WTC11 (cell line): ENCODE data around the gene RIMBP2. TPM values are rescaled to one million over a fixed set of nuclear protein-coding genes. Genes with fewer than 3 reads are reported as not detected.

ENCODE experiments used
- ATAC-seq: fragments of 200-7000 bp; cut with Tn5 transposase; 2 replicates; pipeline ENCODE4 v1.10.0; 2021; ENCODE audit warnings: mild to moderate bottlenecking, moderate library complexity
- CTCF ChIA-PET: fragments of 300-600 bp; sonication (Branson Sonifier 250); formaldehyde crosslinking; loops from one replicate; lab custom pipeline; 2021; ENCODE audit warnings: antibody characterized with exemption; lab: Charles Lee
- POLR2A ChIA-PET: fragments of 350-600 bp; sonication (Branson Sonifier 250); formaldehyde crosslinking; loops from one replicate; lab custom pipeline; 2021; ENCODE audit warnings: antibody characterized with exemption; lab: Charles Lee
- DNase-seq: peaks from one replicate; pipeline ENCODE4 v3.0.0; 2021; ENCODE audit warnings: low spot score
- H3K27ac Mint-ChIP-seq: 2 replicates; pipeline ENCODE4 v1.8.0; 2021; ENCODE audit warnings: mixed read lengths
- H3K27me3 Mint-ChIP-seq: 2 replicates; pipeline ENCODE4 v1.8.0; 2021; ENCODE audit warnings: low read depth, mild to moderate bottlenecking, moderate library complexity, mixed read lengths
- H3K36me3 Mint-ChIP-seq: 2 replicates; pipeline ENCODE4 v1.8.0; 2021; ENCODE audit warnings: mixed read lengths
- H3K4me1 Mint-ChIP-seq: 2 replicates; pipeline ENCODE4 v1.8.0; 2022; ENCODE audit warnings: mixed read lengths
- H3K4me3 Mint-ChIP-seq: 2 replicates; pipeline ENCODE4 v1.8.0; 2021; ENCODE audit warnings: mild to moderate bottlenecking, moderate library complexity, mixed read lengths
- H3K9me3 Mint-ChIP-seq: 2 replicates; pipeline ENCODE4 v1.8.0; 2021; ENCODE audit warnings: mixed read lengths
- EMX1 ChIP-seq: fragments of 250-450 bp; sonication (Bioruptor Pico); IDR thresholded peaks from 2 replicates; pipeline ENCODE4 v1.8.0; 2021; ENCODE audit warnings: mild to moderate bottlenecking
- FOXP1 ChIP-seq: sonication (generic); formaldehyde crosslinking; IDR thresholded peaks from 2 replicates; pipeline ENCODE4 v1.8.0; 2022; ENCODE audit warnings: missing genetic modification reagents, mild to moderate bottlenecking, moderate library complexity, borderline replicate concordance
- KAT7 ChIP-seq: sonication (generic); formaldehyde crosslinking; IDR thresholded peaks from 2 replicates; pipeline ENCODE4 v1.8.1; 2023; ENCODE audit warnings: missing genetic modification reagents, mild to moderate bottlenecking, borderline replicate concordance
- NR1H2 ChIP-seq: sonication (generic); formaldehyde crosslinking; IDR thresholded peaks from 2 replicates; pipeline ENCODE4 v1.9.0; 2021; ENCODE audit warnings: mild to moderate bottlenecking, moderate library complexity, missing genetic modification reagents
- SMAD4 ChIP-seq: sonication (generic); formaldehyde crosslinking; IDR thresholded peaks from 2 replicates; pipeline ENCODE4 v1.8.0; 2022; ENCODE audit warnings: mild to moderate bottlenecking, missing genetic modification reagents
- TEAD1 ChIP-seq: sonication (generic); formaldehyde crosslinking; IDR thresholded peaks from 2 replicates; pipeline ENCODE4 v1.8.0; 2022; ENCODE audit warnings: mild to moderate bottlenecking, missing genetic modification reagents
- ZNF121 ChIP-seq: sonication (generic); formaldehyde crosslinking; IDR thresholded peaks from 2 replicates; pipeline ENCODE4 v1.8.0; 2023; ENCODE audit warnings: missing genetic modification reagents
- total RNA-seq: library from RNA; stranded (reverse); gene quantifications from 3 replicates; pipeline ENCODE4 v1.2.3, GENCODE V29; 2021
- TF ChIP-seq, protein P1 (sequence below): sonication (generic); formaldehyde crosslinking; IDR thresholded peaks from 2 replicates; pipeline ENCODE4 v1.8.0; 2023; ENCODE audit warnings: mild to moderate bottlenecking, missing genetic modification reagents
- TF ChIP-seq, protein P2 (sequence below): fragments of 250-450 bp; sonication (Bioruptor Pico); IDR thresholded peaks from 2 replicates; pipeline ENCODE4 v1.8.0; 2021; ENCODE audit warnings: mild to moderate bottlenecking
- TF ChIP-seq, protein P3 (sequence below): fragments of 250-450 bp; sonication (Bioruptor Pico); conservative IDR thresholded peaks from 2 replicates; pipeline ENCODE4 v1.9.0; 2021; ENCODE audit warnings: mild to moderate bottlenecking
- TF ChIP-seq, protein P4 (sequence below): sonication (generic); formaldehyde crosslinking; IDR thresholded peaks from 2 replicates; pipeline ENCODE4 v1.8.1; 2022; ENCODE audit warnings: low read depth, missing genetic modification reagents, borderline replicate concordance
- TF ChIP-seq, protein P5 (sequence below): fragments of 250-450 bp; sonication (Bioruptor Pico); IDR thresholded peaks from 2 replicates; pipeline ENCODE4 v1.9.0; 2021; ENCODE audit warnings: moderate library complexity, mild to moderate bottlenecking, inconsistent platforms, borderline replicate concordance
- TF ChIP-seq, protein P6 (sequence below): fragments of 250-450 bp; sonication (Bioruptor Pico); IDR thresholded peaks from 2 replicates; pipeline ENCODE4 v1.9.0; 2021; ENCODE audit warnings: mild to moderate bottlenecking

The RIMBP2 gene
- total RNA-seq, 1 experiment from 2014 or later: 2.6 TPM

DNA sequence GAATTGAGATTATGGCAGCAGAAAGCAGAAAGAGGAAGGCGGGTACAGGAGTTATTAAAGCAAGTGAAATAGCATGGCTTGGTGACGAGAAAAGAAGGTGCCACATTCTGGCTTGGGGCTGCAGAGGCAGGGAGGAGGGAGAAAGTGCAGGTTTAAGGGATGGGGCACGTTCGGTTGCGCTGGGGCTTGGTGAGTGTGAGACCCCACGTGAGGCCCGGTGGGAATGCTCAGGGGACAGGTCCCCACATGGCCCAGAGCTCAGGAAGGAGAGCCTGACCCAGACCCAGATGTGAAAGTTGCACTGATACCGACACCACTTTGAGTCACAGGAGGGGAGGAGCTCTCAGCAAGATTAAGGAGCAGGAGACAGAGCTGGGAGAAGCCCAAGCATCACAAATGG lies 191.3 kb downstream of the RIMBP2 start (continued):
- TF ChIP-seq, protein P1, sequence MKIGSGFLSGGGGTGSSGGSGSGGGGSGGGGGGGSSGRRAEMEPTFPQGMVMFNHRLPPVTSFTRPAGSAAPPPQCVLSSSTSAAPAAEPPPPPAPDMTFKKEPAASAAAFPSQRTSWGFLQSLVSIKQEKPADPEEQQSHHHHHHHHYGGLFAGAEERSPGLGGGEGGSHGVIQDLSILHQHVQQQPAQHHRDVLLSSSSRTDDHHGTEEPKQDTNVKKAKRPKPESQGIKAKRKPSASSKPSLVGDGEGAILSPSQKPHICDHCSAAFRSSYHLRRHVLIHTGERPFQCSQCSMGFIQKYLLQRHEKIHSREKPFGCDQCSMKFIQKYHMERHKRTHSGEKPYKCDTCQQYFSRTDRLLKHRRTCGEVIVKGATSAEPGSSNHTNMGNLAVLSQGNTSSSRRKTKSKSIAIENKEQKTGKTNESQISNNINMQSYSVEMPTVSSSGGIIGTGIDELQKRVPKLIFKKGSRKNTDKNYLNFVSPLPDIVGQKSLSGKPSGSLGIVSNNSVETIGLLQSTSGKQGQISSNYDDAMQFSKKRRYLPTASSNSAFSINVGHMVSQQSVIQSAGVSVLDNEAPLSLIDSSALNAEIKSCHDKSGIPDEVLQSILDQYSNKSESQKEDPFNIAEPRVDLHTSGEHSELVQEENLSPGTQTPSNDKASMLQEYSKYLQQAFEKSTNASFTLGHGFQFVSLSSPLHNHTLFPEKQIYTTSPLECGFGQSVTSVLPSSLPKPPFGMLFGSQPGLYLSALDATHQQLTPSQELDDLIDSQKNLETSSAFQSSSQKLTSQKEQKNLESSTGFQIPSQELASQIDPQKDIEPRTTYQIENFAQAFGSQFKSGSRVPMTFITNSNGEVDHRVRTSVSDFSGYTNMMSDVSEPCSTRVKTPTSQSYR (CRISPR knock-in tag): no peak
- TF ChIP-seq, protein P2, sequence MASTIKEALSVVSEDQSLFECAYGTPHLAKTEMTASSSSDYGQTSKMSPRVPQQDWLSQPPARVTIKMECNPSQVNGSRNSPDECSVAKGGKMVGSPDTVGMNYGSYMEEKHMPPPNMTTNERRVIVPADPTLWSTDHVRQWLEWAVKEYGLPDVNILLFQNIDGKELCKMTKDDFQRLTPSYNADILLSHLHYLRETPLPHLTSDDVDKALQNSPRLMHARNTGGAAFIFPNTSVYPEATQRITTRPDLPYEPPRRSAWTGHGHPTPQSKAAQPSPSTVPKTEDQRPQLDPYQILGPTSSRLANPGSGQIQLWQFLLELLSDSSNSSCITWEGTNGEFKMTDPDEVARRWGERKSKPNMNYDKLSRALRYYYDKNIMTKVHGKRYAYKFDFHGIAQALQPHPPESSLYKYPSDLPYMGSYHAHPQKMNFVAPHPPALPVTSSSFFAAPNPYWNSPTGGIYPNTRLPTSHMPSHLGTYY: no peak
- TF ChIP-seq, protein P3, sequence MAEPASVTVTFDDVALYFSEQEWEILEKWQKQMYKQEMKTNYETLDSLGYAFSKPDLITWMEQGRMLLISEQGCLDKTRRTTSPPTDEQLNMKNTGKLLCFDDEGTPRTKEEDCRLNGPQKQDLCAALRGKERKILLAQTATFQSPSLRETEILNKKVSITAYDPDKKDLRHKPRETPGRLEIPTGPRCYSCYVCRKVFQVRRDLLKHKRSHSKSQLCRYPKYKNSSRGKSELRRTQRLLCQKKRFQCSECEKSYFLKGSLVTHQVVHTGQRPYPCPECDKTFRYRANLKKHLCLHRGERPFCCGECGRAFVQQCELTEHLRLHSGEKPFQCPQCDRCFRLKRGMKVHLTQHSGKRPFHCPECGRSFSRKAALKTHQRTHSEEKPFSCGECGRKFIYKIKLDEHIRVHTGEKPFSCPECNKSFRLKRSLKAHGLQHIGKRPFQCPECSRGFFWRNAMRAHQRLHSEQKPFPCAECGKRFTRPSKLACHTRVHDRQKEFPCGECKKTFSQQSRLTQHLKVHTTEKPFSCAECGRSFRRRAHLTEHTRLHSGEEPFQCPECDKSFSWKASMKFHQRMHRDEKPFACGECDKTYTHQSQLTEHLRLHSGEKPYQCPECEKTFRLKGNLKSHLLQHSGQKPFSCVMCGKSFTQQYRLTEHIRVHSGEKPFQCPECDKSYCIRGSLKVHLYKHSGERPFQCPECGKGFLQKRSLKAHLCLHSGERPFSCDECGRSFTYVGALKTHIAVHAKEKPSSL (CRISPR knock-in tag): no peak
- TF ChIP-seq TEAD1 (CRISPR knock-in tag) (no peak), EMX1 (CRISPR knock-in tag) (no peak), ZNF121 (CRISPR knock-in tag) (no peak)
- TF ChIP-seq, protein P4, sequence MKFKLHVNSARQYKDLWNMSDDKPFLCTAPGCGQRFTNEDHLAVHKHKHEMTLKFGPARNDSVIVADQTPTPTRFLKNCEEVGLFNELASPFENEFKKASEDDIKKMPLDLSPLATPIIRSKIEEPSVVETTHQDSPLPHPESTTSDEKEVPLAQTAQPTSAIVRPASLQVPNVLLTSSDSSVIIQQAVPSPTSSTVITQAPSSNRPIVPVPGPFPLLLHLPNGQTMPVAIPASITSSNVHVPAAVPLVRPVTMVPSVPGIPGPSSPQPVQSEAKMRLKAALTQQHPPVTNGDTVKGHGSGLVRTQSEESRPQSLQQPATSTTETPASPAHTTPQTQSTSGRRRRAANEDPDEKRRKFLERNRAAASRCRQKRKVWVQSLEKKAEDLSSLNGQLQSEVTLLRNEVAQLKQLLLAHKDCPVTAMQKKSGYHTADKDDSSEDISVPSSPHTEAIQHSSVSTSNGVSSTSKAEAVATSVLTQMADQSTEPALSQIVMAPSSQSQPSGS (CRISPR knock-in tag): no peak
- TF ChIP-seq, all 79 proteins: peak for 0

DNA sequence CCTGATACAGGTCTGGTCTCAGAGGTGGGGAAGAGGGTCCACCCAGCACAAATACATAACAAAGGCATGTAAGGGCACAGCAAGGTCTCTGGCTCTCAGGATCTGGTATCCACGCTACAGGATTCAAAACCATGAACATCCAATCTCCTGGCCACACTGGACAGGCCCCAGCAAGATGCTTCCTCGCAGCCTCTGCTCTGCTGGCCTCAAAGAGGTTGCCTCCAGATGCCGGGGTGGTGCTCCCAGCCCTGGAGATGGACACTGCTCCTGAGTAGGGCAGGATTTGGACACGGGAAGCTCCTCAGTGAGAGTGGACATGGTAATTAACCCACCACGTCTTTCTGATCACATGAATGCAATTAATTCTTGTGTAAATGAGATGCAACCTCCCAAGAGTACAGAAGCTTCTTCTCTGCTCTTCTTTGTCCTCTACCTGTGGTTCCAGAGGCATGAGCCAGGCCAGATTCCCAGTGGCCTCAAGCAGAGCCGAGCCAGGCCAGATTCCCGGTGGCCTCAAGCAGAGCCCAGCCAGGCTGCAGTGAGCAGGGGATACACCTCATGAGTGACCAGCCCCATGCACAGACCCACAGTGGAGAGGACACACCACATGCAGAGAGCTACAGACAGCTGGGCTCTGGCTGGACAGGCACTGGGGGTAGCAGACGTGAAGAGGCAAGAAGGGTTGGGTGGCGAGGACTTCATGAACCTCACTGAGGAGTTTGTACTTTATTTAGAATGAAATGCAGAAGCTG lies 192.1 kb downstream of the RIMBP2 start:
- Mint-ChIP-seq H3K27me3 (no peaks in the 10 kb centered on the region; the same call in none of the 2 replicates), H3K4me3 (no peak overlapping the region), H3K9me3 (no peaks in the 10 kb centered on the region), H3K36me3 (no peaks in the 10 kb centered on the region), H3K4me1 (no peaks in the 10 kb centered on the region), H3K27ac (no peak overlapping the region)
- DNase-seq (no peak), ATAC-seq (no peak)
- no peak for TF ChIP-seq FOXP1 (CRISPR knock-in tag)
- no peak for TF ChIP-seq KAT7
- TF ChIP-seq, protein P5, sequence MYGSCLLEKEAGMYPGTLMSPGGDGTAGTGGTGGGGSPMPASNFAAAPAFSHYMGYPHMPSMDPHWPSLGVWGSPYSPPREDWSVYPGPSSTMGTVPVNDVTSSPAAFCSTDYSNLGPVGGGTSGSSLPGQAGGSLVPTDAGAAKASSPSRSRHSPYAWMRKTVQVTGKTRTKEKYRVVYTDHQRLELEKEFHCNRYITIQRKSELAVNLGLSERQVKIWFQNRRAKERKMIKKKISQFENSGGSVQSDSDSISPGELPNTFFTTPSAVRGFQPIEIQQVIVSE (CRISPR knock-in tag): no peak
- TF ChIP-seq, protein P6, sequence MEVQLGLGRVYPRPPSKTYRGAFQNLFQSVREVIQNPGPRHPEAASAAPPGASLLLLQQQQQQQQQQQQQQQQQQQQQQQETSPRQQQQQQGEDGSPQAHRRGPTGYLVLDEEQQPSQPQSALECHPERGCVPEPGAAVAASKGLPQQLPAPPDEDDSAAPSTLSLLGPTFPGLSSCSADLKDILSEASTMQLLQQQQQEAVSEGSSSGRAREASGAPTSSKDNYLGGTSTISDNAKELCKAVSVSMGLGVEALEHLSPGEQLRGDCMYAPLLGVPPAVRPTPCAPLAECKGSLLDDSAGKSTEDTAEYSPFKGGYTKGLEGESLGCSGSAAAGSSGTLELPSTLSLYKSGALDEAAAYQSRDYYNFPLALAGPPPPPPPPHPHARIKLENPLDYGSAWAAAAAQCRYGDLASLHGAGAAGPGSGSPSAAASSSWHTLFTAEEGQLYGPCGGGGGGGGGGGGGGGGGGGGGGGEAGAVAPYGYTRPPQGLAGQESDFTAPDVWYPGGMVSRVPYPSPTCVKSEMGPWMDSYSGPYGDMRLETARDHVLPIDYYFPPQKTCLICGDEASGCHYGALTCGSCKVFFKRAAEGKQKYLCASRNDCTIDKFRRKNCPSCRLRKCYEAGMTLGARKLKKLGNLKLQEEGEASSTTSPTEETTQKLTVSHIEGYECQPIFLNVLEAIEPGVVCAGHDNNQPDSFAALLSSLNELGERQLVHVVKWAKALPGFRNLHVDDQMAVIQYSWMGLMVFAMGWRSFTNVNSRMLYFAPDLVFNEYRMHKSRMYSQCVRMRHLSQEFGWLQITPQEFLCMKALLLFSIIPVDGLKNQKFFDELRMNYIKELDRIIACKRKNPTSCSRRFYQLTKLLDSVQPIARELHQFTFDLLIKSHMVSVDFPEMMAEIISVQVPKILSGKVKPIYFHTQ: no peak
- no peak for TF ChIP-seq SMAD4 (CRISPR knock-in tag)
- no peak for TF ChIP-seq NR1H2 (CRISPR knock-in tag)
- TF ChIP-seq, protein P2: no peak
- CTCF ChIA-PET: no interaction called here
- POLR2A ChIA-PET: interaction anchor here (0.6 kb wide), 1 partner anchor 276 kb away, joined by 4 read pairs; no protein-coding TSS in a partner anchor
